SK-N-MC (cell line): ENCODE data around the gene LSM14A.

Experiments used
- EZH2 ChIP-seq: fragments of 200-600 bp; sonication (generic); IDR thresholded peaks from one replicate; pipeline ENCODE4 v1.6.1; 2017; ENCODE audit warnings: antibody characterized with exemption
- POLR2AphosphoS5 ChIP-seq: IDR thresholded peaks from 2 replicates; pipeline ENCODE4 v1.6.1; 2012; ENCODE audit warnings: mild to moderate bottlenecking, low read depth, low read length, borderline replicate concordance

DNA sequence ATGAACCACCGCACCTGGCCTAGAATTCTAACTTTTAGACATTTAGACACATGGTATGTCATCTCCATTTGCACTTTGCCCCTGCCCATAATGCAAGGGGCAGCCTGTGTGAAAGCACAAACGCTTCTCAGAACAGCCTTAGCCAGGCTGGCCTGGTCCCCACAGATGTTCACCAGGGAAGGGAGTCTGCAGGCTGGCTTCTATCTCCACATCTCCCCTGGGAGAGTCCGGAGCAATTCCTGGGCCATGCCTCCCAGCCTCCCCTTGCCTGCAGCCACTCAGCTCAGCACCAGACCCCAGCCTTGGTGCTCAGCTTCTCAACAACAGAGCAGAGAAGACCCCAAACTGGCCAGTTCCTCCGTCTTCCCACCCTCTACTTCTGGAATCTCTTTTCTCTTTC lies 21.7 kb upstream of the LSM14A start:
- TF ChIP-seq POLR2AphosphoS5 (no peak), EZH2 (no peak)
